ENCODE results near the gene EFCAB9. TPM values are rescaled to one million over a fixed set of nuclear protein-coding genes. Genes with fewer than 3 reads are reported as not detected.

EFCAB9 gene
- total RNA-seq, 4 donors from 2014 or later: not detected

DNA sequence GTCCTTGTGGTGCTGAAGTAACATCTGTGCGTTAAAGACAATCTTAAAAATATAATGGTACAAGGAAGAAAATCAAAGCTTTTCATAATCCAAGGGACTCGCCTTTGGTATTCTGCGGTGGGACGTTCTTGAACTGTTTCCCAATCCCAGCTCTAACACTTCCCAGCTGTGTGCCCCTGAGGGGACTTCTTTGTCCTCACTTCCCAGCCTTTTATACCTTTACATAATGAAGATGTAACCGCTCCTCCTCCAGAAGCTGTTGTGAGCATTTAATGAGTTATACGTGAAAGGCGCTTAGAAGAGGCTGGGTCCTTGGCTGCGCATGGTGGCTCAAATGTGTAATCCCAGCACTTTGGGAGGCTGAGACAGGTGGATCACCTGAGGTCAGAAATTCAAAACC is 22.9 kb upstream of the EFCAB9 start:
- Histone ChIP-seq H3K4me3 (no peak overlapping the region), H3K27me3 (no peaks in the 10 kb centered on the region), H3K9me3 (no peaks in the 10 kb centered on the region), H3K4me1 (peaks cover 2 to 25% (median 13%) of the 10 kb centered on the region in 4 donors), H3K36me3 (no peaks in the 10 kb centered on the region), H3K27ac (no peak overlapping the region)
- no peak for TF ChIP-seq CTCF (IDR thresholded peaks at IDR 0.05)
- no peak for DNase-seq

DNA sequence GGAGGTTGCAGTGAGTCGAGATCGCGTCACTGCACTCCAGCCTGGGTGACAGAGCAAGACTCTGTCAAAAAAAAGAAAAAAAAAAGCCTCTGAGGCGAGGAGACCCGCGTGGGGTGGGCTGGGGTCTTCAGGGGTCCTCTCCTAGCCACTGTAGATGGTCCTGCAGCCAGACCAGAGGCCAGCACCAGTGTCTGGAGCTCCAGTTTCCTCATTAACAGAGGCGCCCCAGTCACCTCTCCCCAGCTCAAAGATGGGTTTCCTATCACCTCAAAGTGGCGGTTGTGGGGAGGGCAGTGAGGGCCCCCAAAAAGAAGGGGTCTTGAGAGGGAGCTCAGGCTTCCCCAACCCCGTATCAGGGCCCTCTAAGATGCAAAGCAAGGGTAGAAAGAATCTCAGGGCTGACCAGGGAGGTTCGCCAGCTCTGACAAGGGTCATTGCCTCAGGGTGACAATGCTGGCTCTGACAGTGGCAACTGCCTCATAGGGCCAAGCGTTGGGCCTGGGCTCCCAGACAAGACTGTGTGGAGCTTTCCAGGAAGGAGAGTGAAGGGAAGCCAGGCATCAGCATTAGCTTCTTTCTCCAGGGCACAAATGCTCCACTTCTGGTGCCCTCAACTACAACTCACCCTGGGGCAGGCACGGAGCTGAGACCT is 20.9 kb upstream of the EFCAB9 start:
- no peaks in the 10 kb centered on the region for H3K36me3 ChIP-seq

DNA sequence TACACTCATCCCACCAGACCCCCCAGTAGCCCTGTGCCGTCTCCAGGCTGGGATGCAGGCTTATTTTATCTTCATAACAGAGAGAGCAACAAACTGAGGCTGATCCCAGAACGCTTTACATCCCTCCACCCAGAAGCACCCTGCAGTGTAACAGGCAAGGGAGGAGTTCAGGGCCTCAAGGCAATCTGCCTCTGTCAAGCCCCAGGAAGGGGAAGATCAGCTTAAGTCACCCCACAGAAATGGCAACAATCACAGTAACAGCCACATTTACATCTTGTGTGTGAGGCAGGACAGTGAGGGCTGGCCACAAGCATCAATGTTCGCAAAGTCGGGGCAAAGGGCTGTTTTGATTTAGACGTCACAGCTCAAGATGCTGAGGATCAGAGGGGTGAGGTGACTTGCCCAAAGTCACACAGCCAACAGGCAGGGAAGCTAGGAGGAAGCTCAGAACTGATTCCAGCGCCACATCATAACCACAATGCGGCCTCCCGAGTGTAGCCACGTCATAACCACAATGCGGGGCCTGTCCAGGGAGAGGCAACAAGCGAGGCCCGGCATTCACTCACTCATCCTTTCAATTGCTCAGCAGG is 20.3 kb upstream of the EFCAB9 start:
- H3K4me3 ChIP-seq: peak overlapping the region in 1 of 4 donors; percentile 40
- H3K36me3 ChIP-seq: no peaks in the 10 kb centered on the region
- H3K27ac ChIP-seq: peak overlapping the region; percentile 11 to 93 (median 57)

More for the DNA sequence above, 20.9 kb upstream of the EFCAB9 start:
- H3K27me3 ChIP-seq: no peaks in the 10 kb centered on the region
- H3K9me3 ChIP-seq: no peaks in the 10 kb centered on the region
- no peak overlapping the region for H3K4me3 ChIP-seq
- DNase-seq: no peak
- peaks cover 2 to 30% (median 16%) of the 10 kb centered on the region in 4 donors for H3K4me1 ChIP-seq
- TF ChIP-seq POLR2A (IDR thresholded peaks at IDR 0.05): no peak
- TF ChIP-seq CTCF (IDR thresholded peaks at IDR 0.05): no peak
- H3K27ac ChIP-seq: peak overlapping the region in 2 of 4 donors; percentile 74 to 93

DNA sequence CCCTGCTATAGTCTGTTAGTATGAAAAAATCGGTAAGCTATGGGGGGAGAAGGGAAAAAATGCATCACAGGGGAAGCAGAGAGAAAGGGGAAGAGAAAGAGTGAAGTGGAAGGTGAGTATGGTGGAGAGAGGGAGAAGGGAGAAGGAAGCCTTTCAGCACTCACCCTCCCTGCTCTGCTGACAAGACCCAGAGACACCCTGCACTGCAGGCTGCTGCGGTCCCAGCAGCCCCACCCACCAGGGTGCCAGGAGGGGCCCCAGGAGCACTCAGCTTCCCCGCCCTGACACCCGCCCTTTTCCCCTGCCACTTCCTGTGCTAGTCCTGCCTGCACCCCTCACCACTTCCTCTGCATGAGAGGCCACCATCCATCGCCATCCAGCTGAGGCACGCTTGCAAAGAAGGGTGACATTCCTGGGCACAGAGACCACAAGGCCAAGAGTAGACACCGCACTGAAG is 18.7 kb upstream of the EFCAB9 start:
- H3K4me3 ChIP-seq: peak overlapping the region; percentile 23 to 55 (median 42)
- DNase-seq: peak in 2 of 3 donors; percentile 95

More for the DNA sequence above, 20.3 kb upstream of the EFCAB9 start:
- TF ChIP-seq POLR2A (IDR thresholded peaks at IDR 0.05): no peak
- TF ChIP-seq CTCF (IDR thresholded peaks at IDR 0.05): no peak
- DNase-seq: no peak
- Histone ChIP-seq H3K27me3 (no peaks in the 10 kb centered on the region), H3K4me1 (peaks cover 2 to 36% (median 13%) of the 10 kb centered on the region in 4 donors), H3K9me3 (no peaks in the 10 kb centered on the region)

GRCh38 chr5:172177176-172177575 is 16.8 kb upstream of the EFCAB9 start:
- TF ChIP-seq POLR2A (IDR thresholded peaks at IDR 0.05) (no peak), CTCF (IDR thresholded peaks at IDR 0.05) (no peak)
- no peaks in the 10 kb centered on the region for H3K27me3 ChIP-seq
- H3K27ac ChIP-seq: peak overlapping the region in 1 of 4 donors; percentile 93
- DNase-seq: no peak
- peaks cover 2 to 38% (median 18%) of the 10 kb centered on the region in 4 donors for H3K4me1 ChIP-seq
- no peak overlapping the region for H3K4me3 ChIP-seq
- no peaks in the 10 kb centered on the region for H3K9me3 ChIP-seq
- no peaks in the 10 kb centered on the region for H3K36me3 ChIP-seq

More for the DNA sequence above, 18.7 kb upstream of the EFCAB9 start:
- Histone ChIP-seq H3K27me3 (no peaks in the 10 kb centered on the region), H3K4me1 (peaks cover 2 to 38% (median 18%) of the 10 kb centered on the region in 4 donors), H3K9me3 (no peaks in the 10 kb centered on the region), H3K27ac (peak overlapping the region; percentile 40 to 93 (median 66)), H3K36me3 (no peaks in the 10 kb centered on the region)
- no peak for TF ChIP-seq CTCF (IDR thresholded peaks at IDR 0.05)
- TF ChIP-seq POLR2A (IDR thresholded peaks at IDR 0.05): no peak
